Endometrium (tissue), 2 donors: ENCODE results near the gene CAB39L.
"Not testable (repeated sequence)": the region's sequence is repeated elsewhere in the genome, so short reads cannot be mapped to it uniquely, and the experiment has no call there.

Source experiments
- FAIRE-seq: peaks from 2 replicates; lab custom pipeline; 2012; peaks lifted over from hg19 to GRCh38; lab: Jason Lieb, UNC
- donor health status: control.
- donor health status: control.

Gene CAB39L

DNA sequence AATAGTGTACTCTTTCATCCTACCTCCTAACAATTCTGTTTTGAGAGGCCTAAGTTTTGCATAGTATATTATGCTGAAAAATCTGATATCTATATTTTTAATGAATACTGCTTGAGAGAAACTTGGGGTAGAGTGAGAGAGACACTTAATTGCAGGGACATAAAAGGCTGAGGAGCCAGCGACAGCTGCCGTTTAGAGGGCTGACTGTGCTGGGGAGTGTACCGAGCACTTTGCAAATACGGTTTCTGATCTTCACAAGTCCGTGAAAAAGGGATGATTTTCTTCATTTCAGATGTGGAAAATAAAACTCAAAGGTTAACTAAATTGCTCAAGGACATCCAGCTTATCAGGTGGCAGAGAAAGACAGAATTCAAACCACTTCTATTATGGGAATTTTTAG is 97.4 kb downstream of the CAB39L start:
- no peak for FAIRE-seq

DNA sequence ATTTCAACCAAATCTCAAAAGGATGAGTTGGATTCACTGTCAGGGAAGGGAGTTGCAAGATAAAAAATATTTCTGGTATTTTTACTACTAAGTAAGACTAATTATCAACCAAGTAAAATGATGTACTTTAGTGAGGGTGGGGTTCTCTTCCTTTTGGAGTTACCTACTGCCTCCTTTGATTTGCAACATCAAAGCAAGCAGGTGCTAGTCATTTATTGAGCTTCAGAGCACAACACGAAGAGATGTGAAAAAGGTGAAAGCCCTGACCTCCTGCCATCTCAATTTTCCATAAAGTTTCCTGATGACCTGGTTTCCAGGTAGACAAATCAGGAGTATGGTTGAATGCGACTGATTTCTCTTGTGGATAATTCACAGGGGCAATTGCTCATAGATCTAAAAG is 100.1 kb downstream of the CAB39L start:
- FAIRE-seq: no peak

DNA sequence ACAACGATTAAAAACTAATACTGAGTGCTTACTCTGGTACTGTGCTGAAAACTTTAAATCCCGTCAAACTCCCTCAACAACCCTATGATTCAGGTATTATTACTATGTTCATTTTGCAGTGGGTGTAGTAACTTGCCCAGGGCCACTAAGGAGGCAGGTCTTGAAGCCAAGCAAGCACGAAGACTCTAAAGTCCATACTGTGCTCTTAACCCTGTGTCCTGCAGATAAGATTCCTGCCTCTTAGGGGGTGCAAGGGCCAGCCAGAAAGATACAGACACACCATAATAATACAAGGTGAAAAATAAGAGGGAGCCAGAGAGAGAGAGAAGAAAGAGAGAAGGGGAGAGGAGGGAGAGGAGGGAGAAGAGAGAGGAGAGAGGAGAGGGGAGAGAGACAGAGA is 100.6 kb downstream of the CAB39L start:
- no peak for FAIRE-seq

DNA sequence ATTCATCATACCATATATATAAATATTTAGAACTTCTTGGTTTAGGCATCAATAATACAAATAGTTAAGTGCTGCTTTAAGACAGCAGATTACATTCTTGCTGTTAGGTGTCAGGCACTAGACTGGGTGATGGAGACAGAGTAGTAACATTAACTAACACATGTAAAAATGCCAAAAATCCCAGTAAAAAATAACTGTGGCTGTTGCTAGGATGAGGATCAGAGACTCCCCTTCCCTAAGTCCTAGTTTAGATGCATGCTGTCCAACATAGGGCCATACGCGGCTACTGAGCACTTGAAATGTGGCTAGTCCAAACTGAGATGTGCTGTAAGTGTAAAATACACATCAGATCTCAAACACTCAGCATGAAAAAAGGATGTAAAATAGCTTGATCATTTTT is 101.4 kb downstream of the CAB39L start:
- no peak for FAIRE-seq

- no peak for FAIRE-seq
Measured at GRCh38 chr13:49341941-49342340, 101.9 kb downstream of the CAB39L start.

- no peak for FAIRE-seq
Measured at GRCh38 chr13:49341517-49341916, 102.3 kb downstream of the CAB39L start.

DNA sequence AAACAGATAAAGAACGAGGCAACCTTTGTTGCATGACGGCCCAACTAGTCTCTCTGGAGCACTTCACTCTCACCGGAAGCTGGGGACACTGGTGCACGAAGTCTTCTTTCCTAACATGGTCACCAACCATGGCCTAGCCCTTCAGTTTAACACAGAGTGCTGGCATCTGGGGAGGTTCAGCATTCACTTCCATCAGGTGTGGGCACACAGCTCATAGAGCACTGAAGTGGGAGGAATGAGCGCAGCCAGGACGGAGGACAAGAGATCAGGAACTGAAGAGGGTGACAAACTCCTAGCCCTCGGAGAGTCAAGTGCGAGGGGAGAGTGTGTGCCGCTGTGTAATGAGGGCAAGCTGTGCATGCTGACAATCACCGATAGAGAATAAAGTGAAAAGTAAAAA is 103.7 kb downstream of the CAB39L start:
- no peak for FAIRE-seq

DNA sequence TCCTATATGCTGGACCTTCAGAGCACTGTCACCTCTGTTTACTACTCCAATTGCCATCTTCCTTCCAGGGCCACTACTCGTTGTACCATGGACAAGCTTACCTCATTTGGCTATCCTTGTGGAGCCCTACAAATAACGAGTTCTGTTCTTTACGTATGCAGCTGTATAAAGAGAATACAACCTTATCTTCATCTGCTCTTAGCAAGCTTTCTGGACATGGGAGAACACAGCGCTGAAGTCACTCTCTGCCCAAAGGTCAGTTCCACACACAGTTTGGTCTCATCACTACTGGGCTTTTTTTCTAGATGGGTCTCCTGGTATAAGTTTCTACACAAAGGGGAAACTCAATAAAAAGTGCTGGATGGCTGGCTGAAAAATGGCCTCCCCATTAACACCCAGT is 107.2 kb downstream of the CAB39L start:
- FAIRE-seq: no peak

DNA sequence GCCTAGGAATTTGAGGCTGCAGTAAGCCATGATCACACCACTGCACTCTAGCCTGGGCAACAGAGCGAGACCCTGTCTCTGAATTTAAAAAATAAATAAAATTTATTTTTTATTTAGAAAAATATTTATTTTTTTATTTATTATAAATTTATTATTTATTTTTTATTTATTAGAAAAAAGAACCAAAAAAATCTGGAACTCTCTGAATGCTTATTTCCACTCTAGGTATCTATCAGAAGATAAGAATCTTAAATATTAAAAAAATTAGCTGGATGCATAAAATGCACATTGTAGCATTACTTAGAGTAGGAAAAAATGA is 113.4 kb downstream of the CAB39L start:
- FAIRE-seq: no peak

DNA sequence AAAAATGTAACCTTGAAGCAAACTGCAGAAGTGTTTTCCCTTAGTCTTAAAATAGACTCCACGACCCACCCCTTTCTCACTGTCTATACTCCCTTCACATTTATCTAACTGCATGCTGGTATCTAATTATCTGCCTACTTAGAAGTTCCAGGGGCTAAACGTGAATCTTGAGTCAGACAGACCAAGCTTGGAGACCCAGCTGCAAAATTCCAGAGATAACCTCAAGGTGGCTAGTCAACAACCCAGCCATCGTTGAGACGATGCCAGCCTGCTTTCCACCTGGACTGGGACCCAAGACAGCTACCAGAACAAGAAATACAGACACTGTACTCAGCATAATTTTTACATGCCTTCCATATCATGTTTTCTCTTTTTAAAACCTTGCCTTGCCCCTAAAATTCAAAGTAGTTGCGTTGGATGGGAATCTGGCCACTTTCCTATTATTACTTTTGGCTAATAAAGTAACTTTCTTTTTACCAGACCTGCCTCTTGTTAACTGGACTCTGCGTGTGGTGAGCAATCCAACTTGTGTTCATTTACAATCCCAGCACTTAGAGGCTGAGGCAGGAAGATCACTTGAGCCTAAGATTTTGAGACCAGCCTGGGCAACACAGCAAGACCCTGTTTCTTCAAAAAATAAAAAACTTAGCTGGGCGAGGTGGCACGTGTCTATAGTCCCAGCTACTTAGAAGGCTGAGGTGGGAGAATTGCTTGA is 113.9 kb downstream of the CAB39L start:
- no peak for FAIRE-seq

DNA sequence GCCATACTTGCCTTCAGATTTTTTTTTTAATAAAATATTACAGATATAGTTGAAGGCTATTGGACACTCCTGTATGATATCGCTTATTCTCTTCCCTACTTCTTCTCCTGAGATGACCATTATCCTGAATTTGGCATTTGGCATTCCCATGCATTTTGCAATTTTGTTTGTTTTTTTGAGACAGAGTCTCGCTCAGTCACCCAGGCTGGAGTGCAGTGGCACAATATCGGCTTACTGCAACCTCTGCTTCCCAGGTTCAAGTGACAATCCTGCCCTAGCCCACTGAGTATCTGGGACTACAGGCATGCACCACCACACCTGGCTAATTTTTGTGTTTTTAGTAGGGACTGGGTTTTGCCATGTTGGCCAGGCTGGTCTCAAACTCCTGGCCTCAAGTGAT is 116.7 kb downstream of the CAB39L start:
- not testable (repeated sequence) for FAIRE-seq

DNA sequence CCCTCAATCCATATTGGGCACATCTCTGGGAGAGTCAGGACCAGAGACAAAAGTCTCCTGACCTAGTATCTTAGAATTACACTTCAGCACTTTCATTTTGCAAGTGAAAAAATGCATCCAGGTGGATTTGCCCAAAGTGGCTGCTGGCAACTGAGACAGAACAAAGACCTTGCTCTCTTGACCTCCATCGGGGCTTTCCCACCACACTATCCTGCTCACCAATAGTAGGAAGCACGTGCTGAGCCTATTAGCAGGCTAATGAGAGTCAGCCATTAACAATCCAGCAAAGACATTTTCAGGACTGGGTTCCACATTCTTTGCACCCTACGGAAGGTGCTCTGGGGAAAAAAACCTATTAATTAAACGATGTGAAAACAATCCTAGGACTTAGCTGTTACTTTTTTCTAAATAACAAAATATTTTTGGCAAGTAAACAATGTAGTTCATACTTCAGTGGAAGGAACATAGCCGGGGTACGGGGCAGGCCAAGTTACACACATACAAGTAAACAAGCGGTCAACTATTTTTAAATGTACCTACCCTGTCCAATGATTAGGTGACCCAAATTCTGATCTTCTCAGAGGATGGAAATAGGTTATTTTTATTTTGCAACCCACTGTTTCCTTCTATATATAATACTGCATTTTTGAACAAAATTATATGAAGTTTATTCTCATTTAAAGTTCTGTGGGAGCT is 117.5 kb downstream of the CAB39L start:
- FAIRE-seq: no peak

DNA sequence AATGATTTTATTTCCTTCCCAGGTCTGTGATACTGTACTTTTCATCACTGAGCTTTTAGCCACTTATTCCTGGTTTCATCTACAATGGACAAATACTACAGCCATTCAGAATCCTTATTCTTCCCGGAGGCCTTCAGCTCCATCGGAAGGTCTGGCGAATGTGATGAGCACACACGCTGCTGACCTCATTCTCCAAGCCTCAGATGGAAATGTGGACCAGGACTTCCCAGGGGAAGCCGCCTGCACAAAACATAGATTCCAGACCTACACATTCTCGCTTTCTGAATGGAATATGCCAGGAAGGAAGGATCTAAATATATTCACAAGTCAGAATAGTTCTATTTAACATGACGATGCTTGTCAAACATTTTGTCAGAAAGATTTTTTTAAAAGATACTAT is 120.5 kb downstream of the CAB39L start:
- FAIRE-seq: no peak

- no peak for FAIRE-seq
Measured at GRCh38 chr13:49322702-49323101, 121.2 kb downstream of the CAB39L start.

GRCh38 chr13:49320975-49321374 is 122.9 kb downstream of the CAB39L start:
- FAIRE-seq: no peak

GRCh38 chr13:49319951-49320350 is 123.9 kb downstream of the CAB39L start:
- FAIRE-seq: no peak

DNA sequence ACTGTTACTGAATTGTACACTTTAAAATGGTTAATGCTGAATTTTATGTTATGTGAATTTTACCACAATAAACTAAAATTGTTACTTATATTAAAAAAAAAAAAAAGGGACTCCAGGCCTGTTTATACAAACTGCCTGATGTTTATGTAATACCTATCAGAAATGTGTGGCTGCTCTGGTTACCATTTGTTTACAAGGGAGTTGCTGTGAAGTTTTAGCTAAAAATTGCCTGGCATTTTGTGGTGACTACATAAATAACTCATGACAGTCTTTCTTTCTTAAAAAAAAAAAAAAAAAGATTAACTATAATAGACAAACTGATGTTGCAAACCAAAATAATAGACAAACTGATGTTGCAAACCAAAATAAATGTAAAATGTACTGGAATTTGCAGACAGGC is 124.3 kb downstream of the CAB39L start:
- FAIRE-seq: no peak

- no peak for FAIRE-seq
Measured at GRCh38 chr13:49315756-49316482, 127.9 kb downstream of the CAB39L start.

DNA sequence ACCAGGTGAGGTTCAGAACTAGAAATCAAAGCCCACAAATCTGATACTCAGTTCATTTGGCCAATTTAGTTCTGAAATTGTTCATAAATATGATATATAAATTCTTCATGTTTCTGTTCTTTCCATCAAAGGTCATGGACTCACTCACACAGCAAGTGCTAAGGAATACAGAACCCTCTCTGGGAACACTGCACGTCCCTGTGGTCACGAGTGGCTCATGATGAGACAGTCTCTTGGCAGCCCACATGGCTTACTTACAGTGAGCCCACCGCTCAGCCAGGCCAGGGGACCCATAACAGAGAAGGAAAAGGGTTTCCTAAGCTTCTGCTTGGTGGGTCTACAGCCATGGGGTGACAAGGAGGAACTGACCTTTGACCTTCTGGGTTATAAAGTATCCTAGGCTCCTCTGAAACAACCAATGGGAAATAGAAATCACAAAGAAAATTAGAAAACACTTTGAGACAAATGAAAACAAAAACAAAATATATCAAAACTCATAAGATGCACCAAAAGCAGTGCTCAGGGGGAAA is 128.8 kb downstream of the CAB39L start:
- no peak for FAIRE-seq

GRCh38 chr13:49314344-49314882 is 129.5 kb downstream of the CAB39L start:
- no peak for FAIRE-seq

GRCh38 chr13:49311816-49312215 is 132.0 kb downstream of the CAB39L start:
- no peak for FAIRE-seq

DNA sequence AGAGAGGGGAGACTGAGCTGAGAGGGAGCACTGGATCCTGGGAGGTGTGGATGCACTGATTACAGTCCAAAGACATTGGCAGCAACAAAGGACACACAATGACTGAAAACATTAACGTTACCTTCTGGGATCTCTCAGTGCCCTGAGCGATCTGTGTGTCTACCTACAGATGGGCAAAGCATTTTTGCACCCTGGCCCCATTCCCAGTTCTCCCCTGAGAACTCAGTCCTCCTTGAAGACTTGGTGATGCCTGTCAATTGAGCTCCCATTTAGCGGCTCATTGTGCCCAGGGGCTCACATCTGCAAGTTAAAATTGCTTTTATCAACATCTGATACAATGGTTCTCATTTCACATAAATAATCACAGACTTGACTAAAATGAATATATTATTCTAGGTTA is 133.6 kb downstream of the CAB39L start:
- FAIRE-seq: no peak

GRCh38 chr13:49308921-49309408 is 134.9 kb downstream of the CAB39L start:
- FAIRE-seq: no peak
